MM.1S (cell line): ENCODE measurements around the gene RNF11.

Experiments
- DNase-seq: peaks from one replicate; pipeline ENCODE4 v3.0.0-alpha.2; 2015
- H2AFZ ChIP-seq: fragments of 300-600 bp; sonication (generic); 2 replicates; pipeline ENCODE4 v1.6.0; 2016; ENCODE audit warnings: antibody characterized with exemption, low read length
- H3F3A ChIP-seq: fragments of 300-600 bp; sonication (generic); 2 replicates; pipeline ENCODE4 v1.6.1; 2016; ENCODE audit warnings: mild to moderate bottlenecking, antibody characterized with exemption, low read length, moderate library complexity, mixed read lengths; ENCODE audit not compliant: insufficient read depth
- H3K27ac ChIP-seq: fragments of 300-600 bp; sonication (generic); 2 replicates; pipeline ENCODE4 v1.5.1; 2016; ENCODE audit warnings: mild to moderate bottlenecking, low read length
- H3K27me3 ChIP-seq: fragments of 300-600 bp; sonication (generic); replicated peaks from 2 replicates; pipeline ENCODE4 v1.6.0; 2016; ENCODE audit warnings: low read length; ENCODE audit not compliant: insufficient read depth
- H3K36me3 ChIP-seq: fragments of 300-600 bp; sonication (generic); replicated peaks from 2 replicates; pipeline ENCODE4 v1.6.1; 2016; ENCODE audit warnings: mild to moderate bottlenecking, low read length, mixed read lengths; ENCODE audit not compliant: insufficient read depth
- H3K4me1 ChIP-seq: fragments of 300-600 bp; sonication (generic); 2 replicates; pipeline ENCODE4 v1.6.1; 2016; ENCODE audit warnings: low read length, mixed read lengths
- H3K4me2 ChIP-seq: fragments of 300-600 bp; sonication (generic); 2 replicates; pipeline ENCODE4 v1.6.0; 2016; ENCODE audit warnings: low read depth, low read length
- H3K4me3 ChIP-seq: fragments of 300-600 bp; sonication (generic); 2 replicates; pipeline ENCODE4 v1.5.1; 2016; ENCODE audit warnings: low read length, mixed read lengths
- H3K79me2 ChIP-seq: fragments of 300-600 bp; sonication (generic); 2 replicates; pipeline ENCODE4 v1.6.1; 2016; ENCODE audit warnings: mixed run types, low read length, mixed read lengths
- H3K9ac ChIP-seq: fragments of 300-600 bp; sonication (generic); 2 replicates; pipeline ENCODE4 v1.6.1; 2016; ENCODE audit warnings: low read length, mixed read lengths
- H3K9me2 ChIP-seq: fragments of 300-600 bp; sonication (generic); replicated peaks from 2 replicates; pipeline ENCODE4 v1.6.1; 2016; ENCODE audit warnings: mild to moderate bottlenecking, low read length, mixed read lengths; ENCODE audit not compliant: insufficient read depth
- H3K9me3 ChIP-seq: fragments of 300-600 bp; sonication (generic); replicated peaks from 2 replicates; pipeline ENCODE4 v1.6.1; 2016; ENCODE audit warnings: mild to moderate bottlenecking, low read length, mixed read lengths; ENCODE audit not compliant: insufficient read depth
- H4K20me1 ChIP-seq: fragments of 300-600 bp; sonication (generic); 2 replicates; pipeline ENCODE4 v1.6.1; 2016; ENCODE audit warnings: mild to moderate bottlenecking, low read length, moderate library complexity, mixed read lengths; ENCODE audit not compliant: insufficient read depth
- EZH2 ChIP-seq: fragments of 300-600 bp; sonication (generic); optimal IDR thresholded peaks from 2 replicates; pipeline ENCODE3; 2017; ENCODE audit warnings: low read depth, mild to moderate bottlenecking, antibody characterized with exemption, low read length, mixed read lengths
- EZH2phosphoT487 ChIP-seq: fragments of 300-600 bp; sonication (generic); IDR thresholded peaks from 2 replicates; pipeline ENCODE4 v1.6.1; 2018; ENCODE audit warnings: antibody characterized with exemption, low read length
- TF ChIP-seq, protein P1 (sequence below): fragments of 300-600 bp; sonication (generic); IDR thresholded peaks from 2 replicates; pipeline ENCODE4 v1.5.1; 2016; ENCODE audit warnings: antibody characterized with exemption, low read length, mixed read lengths

RNF11 gene

GRCh38 chr1:51284487-51284954 lies 48.4 kb downstream of the RNF11 start:
- Histone ChIP-seq H4K20me1 (no peaks in the 10 kb centered on the region), H3K9me2 (no peaks in the 10 kb centered on the region), H3K27me3 (no peaks in the 10 kb centered on the region), H2AFZ (no peak overlapping the region), H3K4me1 (no peaks in the 10 kb centered on the region), H3K4me3 (no peak overlapping the region), H3K9me3 (no peaks in the 10 kb centered on the region), H3K79me2 (no peaks in the 10 kb centered on the region), H3K36me3 (no peaks in the 10 kb centered on the region), H3F3A (no peaks in the 10 kb centered on the region), H3K9ac (no peak overlapping the region), H3K4me2 (no peak overlapping the region), H3K27ac (no peak overlapping the region)
- no peak for TF ChIP-seq EZH2
- no peak for TF ChIP-seq EZH2phosphoT487
- TF ChIP-seq, protein P1, sequence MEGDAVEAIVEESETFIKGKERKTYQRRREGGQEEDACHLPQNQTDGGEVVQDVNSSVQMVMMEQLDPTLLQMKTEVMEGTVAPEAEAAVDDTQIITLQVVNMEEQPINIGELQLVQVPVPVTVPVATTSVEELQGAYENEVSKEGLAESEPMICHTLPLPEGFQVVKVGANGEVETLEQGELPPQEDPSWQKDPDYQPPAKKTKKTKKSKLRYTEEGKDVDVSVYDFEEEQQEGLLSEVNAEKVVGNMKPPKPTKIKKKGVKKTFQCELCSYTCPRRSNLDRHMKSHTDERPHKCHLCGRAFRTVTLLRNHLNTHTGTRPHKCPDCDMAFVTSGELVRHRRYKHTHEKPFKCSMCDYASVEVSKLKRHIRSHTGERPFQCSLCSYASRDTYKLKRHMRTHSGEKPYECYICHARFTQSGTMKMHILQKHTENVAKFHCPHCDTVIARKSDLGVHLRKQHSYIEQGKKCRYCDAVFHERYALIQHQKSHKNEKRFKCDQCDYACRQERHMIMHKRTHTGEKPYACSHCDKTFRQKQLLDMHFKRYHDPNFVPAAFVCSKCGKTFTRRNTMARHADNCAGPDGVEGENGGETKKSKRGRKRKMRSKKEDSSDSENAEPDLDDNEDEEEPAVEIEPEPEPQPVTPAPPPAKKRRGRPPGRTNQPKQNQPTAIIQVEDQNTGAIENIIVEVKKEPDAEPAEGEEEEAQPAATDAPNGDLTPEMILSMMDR: no peak
- no peak for DNase-seq

DNA sequence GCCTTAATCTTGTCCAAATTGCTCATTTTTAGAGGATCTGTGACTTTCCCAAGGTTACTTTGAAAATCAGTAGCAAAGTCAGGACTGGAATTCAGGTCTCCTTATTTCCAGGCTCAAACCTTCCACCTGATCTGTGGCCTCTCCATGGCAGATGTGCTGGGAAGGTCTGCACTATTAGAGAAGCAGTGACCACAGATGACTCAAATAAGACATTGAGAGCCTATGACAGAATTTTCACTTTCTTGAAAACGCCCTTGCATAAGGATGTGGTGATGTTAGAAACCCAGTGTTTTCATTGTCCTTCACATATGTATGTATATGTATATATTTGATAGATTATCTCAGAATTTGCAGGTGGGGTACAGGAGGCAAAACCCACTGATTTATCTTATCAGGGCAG lies 49.0 kb downstream of the RNF11 start:
- no peaks in the 10 kb centered on the region for H3K9me2 ChIP-seq
- H3K4me2 ChIP-seq: no peak overlapping the region
- DNase-seq: no peak
- H3K9ac ChIP-seq: no peak overlapping the region
- H3K4me3 ChIP-seq: no peak overlapping the region
- no peaks in the 10 kb centered on the region for H3K36me3 ChIP-seq
- no peaks in the 10 kb centered on the region for H3F3A ChIP-seq
- H4K20me1 ChIP-seq: no peaks in the 10 kb centered on the region
- no peaks in the 10 kb centered on the region for H3K4me1 ChIP-seq
- no peaks in the 10 kb centered on the region for H3K79me2 ChIP-seq
- no peaks in the 10 kb centered on the region for H3K27me3 ChIP-seq
- no peak overlapping the region for H3K27ac ChIP-seq
- H3K9me3 ChIP-seq: no peaks in the 10 kb centered on the region
- TF ChIP-seq, protein P1: no peak
- TF ChIP-seq EZH2phosphoT487 (no peak), EZH2 (no peak)
- no peak overlapping the region for H2AFZ ChIP-seq

- H3K4me1 ChIP-seq: no peaks in the 10 kb centered on the region
- TF ChIP-seq, protein P1: no peak
- TF ChIP-seq EZH2phosphoT487 (no peak), EZH2 (no peak)
These were observed 51.9 kb downstream of the RNF11 start for GRCh38 chr1:51287966-51288365.

More at GRCh38 chr1:51287966-51288365, 51.9 kb downstream of the RNF11 start:
- no peak overlapping the region for H3K27ac ChIP-seq
- no peak overlapping the region for H3K4me2 ChIP-seq
- H3K4me3 ChIP-seq: no peak overlapping the region
- H3K9me2 ChIP-seq: no peaks in the 10 kb centered on the region
- no peaks in the 10 kb centered on the region for H3K36me3 ChIP-seq
- H2AFZ ChIP-seq: no peak overlapping the region
- H4K20me1 ChIP-seq: no peaks in the 10 kb centered on the region
- H3K79me2 ChIP-seq: no peaks in the 10 kb centered on the region
- H3F3A ChIP-seq: no peaks in the 10 kb centered on the region
- no peak for DNase-seq
- H3K9me3 ChIP-seq: no peaks in the 10 kb centered on the region
- H3K27me3 ChIP-seq: no peaks in the 10 kb centered on the region
- H3K9ac ChIP-seq: no peak overlapping the region
